ENCODE data around the gene TRPC3.

TRPC3 gene

DNA sequence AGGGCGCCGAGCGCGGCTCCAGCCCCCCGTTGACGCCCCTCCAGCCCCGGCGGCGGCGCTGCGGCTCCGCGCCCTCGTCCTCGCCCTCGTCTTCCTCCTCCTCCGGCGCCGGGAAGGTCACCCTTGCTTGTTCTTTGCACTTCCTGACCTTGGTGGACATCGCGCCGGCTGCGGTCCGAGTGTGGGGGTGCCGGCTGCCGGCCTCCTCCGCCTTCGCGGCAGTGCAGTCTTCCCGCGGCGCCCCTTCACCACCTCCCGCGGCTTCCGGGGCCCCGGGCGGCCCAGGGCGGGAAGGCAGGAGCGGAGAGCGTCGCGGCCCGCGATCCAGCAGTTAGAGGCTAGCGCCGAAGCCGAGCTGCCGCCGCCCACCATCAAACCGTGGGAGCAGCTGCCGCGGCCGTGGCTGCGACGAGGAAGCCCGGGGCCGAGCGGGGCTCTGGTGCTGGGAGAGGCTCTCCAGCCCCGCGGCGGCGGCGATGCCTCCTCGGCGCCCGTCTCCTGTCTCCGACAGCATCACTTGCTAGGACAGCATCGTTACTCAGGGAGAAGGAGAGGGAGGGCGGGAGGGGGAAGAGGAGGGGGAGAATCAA is at the start of gene TRPC3:
Gene TRPC3 (minus strand): TSS at position 540 of the 590 bp plus-strand sequence. CDS start 380 bp downstream, at position 160.
- TF ChIP-seq, protein P1, sequence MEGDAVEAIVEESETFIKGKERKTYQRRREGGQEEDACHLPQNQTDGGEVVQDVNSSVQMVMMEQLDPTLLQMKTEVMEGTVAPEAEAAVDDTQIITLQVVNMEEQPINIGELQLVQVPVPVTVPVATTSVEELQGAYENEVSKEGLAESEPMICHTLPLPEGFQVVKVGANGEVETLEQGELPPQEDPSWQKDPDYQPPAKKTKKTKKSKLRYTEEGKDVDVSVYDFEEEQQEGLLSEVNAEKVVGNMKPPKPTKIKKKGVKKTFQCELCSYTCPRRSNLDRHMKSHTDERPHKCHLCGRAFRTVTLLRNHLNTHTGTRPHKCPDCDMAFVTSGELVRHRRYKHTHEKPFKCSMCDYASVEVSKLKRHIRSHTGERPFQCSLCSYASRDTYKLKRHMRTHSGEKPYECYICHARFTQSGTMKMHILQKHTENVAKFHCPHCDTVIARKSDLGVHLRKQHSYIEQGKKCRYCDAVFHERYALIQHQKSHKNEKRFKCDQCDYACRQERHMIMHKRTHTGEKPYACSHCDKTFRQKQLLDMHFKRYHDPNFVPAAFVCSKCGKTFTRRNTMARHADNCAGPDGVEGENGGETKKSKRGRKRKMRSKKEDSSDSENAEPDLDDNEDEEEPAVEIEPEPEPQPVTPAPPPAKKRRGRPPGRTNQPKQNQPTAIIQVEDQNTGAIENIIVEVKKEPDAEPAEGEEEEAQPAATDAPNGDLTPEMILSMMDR (conservative IDR thresholded peaks at IDR 0.05; ENCODE audit: low read depth): no peak
- ChIA-PET POLR2A (ENCODE audit: low non-redundant PET) (no interaction called here), CTCF (no interaction called here)
- peak; percentile 26 for DNase-seq (ENCODE audit: low spot score)
- H3K27ac ChIP-seq: no peak within 1 kb of the TSS

DNA sequence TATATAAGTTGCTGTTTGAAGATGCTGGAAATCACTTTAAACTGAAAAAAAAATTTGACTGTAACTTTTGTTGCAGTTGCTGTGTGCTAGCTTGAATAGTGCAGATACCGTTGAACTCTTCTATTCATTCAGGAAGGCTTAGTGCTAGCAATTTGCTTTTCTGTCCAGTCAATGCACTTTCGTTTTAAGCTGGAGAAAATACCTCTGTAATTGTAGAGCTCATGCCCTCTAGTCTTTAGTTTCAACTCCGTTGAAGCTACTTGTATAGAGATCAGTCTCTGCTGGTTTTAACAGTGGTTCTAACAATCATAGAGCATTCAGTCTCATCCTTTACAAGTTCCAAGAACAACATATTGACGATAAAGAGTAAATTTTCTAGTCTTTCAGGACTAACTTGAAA is 49.0 kb upstream of the TRPC3 start:
- TF ChIP-seq, protein P1 (conservative IDR thresholded peaks at IDR 0.05; ENCODE audit: low read depth): no peak
- CTCF ChIA-PET: no interaction called here
- no peak for DNase-seq (ENCODE audit: low spot score)
- POLR2A ChIA-PET (ENCODE audit: low non-redundant PET): no interaction called here
- H3K27ac ChIP-seq: no peak overlapping the region

DNA sequence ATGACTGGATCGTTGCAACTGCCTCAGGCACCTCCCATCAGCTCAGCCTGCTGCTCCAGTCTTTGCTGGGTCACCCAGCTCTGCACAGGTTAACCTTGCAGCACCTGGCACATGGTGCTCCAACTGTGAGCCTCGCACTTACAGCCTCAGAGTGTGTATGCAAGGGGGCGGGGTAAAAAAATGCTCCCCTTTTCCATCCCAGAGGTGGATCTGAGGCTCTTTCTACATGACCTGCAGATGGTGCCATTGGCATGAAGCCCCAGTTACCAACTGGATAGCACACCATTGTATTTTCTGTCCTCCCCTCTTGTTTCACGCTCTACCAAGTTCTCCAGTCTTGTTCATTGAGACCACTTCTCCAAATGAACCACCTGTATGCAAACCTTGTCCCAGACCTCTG is 46.2 kb upstream of the TRPC3 start:
- H3K27ac ChIP-seq: no peak overlapping the region
- ChIA-PET POLR2A (ENCODE audit: low non-redundant PET) (no interaction called here), CTCF (no interaction called here)
- no peak for DNase-seq (ENCODE audit: low spot score)
- TF ChIP-seq, protein P1 (conservative IDR thresholded peaks at IDR 0.05; ENCODE audit: low read depth): no peak

DNA sequence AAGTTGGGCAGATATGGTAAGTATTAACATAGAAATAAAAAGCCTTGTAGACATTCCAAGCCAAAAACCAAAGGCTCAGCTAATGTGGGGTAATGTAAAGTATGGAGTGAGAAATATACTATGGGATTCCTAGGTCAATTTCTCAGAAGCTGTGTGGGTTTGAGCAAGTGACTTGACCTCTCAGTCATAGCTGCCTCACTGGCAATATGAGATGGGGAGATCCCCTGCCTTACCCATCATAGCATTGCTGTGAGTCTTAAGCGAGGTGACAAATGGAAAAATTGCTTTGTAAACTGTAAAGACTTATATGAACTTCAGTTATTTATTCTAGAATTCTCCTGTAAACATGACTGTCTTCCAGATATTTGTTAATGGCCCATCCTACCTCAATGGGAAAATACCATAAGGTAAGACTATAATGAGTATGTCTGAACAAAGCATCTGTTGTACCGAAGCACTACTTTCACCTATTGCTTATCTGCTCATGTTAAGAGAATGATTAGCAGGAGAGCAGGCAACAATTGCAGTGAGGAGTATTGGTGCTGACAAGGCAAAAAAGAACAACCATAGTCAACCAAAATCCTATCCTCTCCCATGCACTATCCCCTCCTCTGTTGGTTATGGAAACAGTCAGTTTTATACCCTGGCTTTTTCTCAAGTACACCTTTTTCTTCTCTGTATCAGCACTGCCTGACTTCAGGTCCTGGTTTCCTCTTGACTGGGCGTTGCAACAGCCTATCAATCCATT is 44.1 kb upstream of the TRPC3 start:
- H3K27ac ChIP-seq: no peak overlapping the region
- TF ChIP-seq, protein P1 (conservative IDR thresholded peaks at IDR 0.05; ENCODE audit: low read depth): no peak
- ChIA-PET CTCF (interaction anchor here (0.5 to 0.6 kb wide), 2 partner anchors 834 to 1834 kb away, joined by 3 to 4 read pairs; no protein-coding TSS in a partner anchor), POLR2A (ENCODE audit: low non-redundant PET) (no interaction called here)
- no peak for DNase-seq (ENCODE audit: low spot score)

DNA sequence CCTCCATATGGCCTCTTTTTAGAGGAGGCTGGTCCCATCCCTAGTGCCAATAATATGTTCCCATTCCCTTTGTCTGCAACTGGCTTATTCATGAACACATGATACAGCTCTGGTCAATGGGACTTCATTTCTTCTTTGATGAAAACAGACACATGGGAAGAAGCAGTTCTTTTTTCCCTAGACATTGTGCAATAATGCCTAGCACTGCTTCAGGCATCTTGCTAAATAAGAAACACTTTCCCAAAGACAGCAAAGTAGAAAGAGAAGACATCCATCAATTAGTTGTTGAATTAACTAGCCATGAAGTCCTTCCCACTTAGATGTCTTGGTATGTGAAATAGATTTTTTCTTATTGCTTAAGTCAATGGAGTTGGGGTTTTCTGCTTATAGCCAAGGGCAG is 40.1 kb upstream of the TRPC3 start:
- no peak overlapping the region for H3K27ac ChIP-seq
- DNase-seq (ENCODE audit: low spot score): no peak
- CTCF ChIA-PET: no interaction called here
- TF ChIP-seq, protein P1 (conservative IDR thresholded peaks at IDR 0.05; ENCODE audit: low read depth): no peak
- POLR2A ChIA-PET (ENCODE audit: low non-redundant PET): no interaction called here

DNA sequence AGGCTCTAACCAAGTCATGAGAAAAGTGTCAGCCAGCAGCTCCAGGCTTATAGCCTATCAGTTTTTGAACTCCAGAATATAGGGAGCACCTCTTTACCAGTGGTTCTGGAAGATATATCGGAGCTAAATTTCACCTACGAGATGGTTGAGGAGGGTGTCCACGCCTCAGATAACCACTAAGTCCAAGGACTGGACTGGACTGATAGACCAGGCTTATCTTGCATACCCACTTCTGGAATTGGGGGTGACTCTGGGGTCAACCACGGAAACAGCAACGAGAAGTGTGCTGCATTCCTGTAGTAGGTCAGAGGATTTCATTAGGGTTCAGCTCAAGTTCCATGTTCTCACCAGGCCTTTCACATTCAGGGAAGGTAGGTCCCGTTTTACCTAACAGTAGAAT is 38.6 kb upstream of the TRPC3 start:
- no peak overlapping the region for H3K27ac ChIP-seq
- ChIA-PET POLR2A (ENCODE audit: low non-redundant PET) (no interaction called here), CTCF (no interaction called here)
- no peak for DNase-seq (ENCODE audit: low spot score)
- TF ChIP-seq, protein P1 (conservative IDR thresholded peaks at IDR 0.05; ENCODE audit: low read depth): no peak

All from RWPE1 (cell line).